Measurements from ENCODE around the gene CLCNKB. TPM values are rescaled to one million over a fixed set of nuclear protein-coding genes. Genes with fewer than 3 reads are reported as not detected.
A peak's percentile ranks its signal among the peaks of the same experiment; 100 is the strongest.

The CLCNKB gene
- total and polyA plus RNA-seq, 2 experiments from 2014 or later = 1.3 to 1.9 TPM

- Histone ChIP-seq H3K4me3 (no peak overlapping the region), H3K4me2 (no peak overlapping the region), H3K27me3 (ENCODE audit: insufficient read depth) (no peaks in the 10 kb centered on the region), H2AFZ (no peak overlapping the region), H3F3A (replicated peaks; ENCODE audit: low read depth) (no peaks in the 10 kb centered on the region), H3K79me2 (replicated peaks; ENCODE audit: insufficient read depth) (no peaks in the 10 kb centered on the region), H3K9me2 (ENCODE audit: insufficient read depth) (no peaks in the 10 kb centered on the region), H3K27ac (ENCODE audit: low read depth) (no peak overlapping the region), H3K4me1 (ENCODE audit: insufficient read depth) (peaks cover 25% of the 10 kb centered on the region), H4K20me1 (replicated peaks; ENCODE audit: insufficient read depth) (no peaks in the 10 kb centered on the region), H3K36me3 (ENCODE audit: insufficient read depth) (no peaks in the 10 kb centered on the region)
- no peak for DNase-seq (ENCODE audit: low spot score)
- Mint-ChIP-seq H3K36me3 (ENCODE audit: low read depth) (no peaks in the 10 kb centered on the region), H3K9me3 (no peaks in the 10 kb centered on the region), H3K27me3 (ENCODE audit: insufficient read depth, low read depth, poor library complexity) (peaks cover 27% of the 10 kb centered on the region), H3K4me1 (peaks cover 52% of the 10 kb centered on the region), H3K27ac (peak overlapping the region; percentile 75; the same call in 1 of the 2 replicates), H3K4me3 (no peak overlapping the region)
- no peak for TF ChIP-seq EZH2 (IDR thresholded peaks at IDR 0.05; ENCODE audit: low read depth, unreplicated experiment)
- no peak for TF ChIP-seq NANOG (IDR thresholded peaks at IDR 0.05; ENCODE audit: borderline replicate concordance)
- TF ChIP-seq REST (IDR thresholded peaks at IDR 0.05; ENCODE audit: unreplicated experiment) = no peak
- TF ChIP-seq CTCF (conservative IDR thresholded peaks at IDR 0.05; ENCODE audit: low read depth in 2 of 2) = no peak
- TF ChIP-seq STAT1 (IDR thresholded peaks at IDR 0.05; ENCODE audit: unreplicated experiment) = no peak
- no peak for TF ChIP-seq ETS1 (IDR thresholded peaks at IDR 0.05)
- no peak for TF ChIP-seq JUNB (IDR thresholded peaks at IDR 0.05; ENCODE audit: unreplicated experiment)
- TF ChIP-seq POLR2AphosphoS5 (IDR thresholded peaks at IDR 0.05; ENCODE audit: low read depth) = no peak
- TF ChIP-seq ZNF331 (CRISPR knock-in tag; IDR thresholded peaks at IDR 0.05; ENCODE audit: low read depth) = no peak
- TF ChIP-seq ZNF114 (CRISPR knock-in tag; IDR thresholded peaks at IDR 0.05) = no peak
- no peak for TF ChIP-seq CREB1 (CRISPR knock-in tag; IDR thresholded peaks at IDR 0.05; ENCODE audit: low read depth)
- no peak for TF ChIP-seq EZH2phosphoT487 (IDR thresholded peaks at IDR 0.05; ENCODE audit: unreplicated experiment)
- no peak for TF ChIP-seq ZNF462 (CRISPR knock-in tag; IDR thresholded peaks at IDR 0.05)
- ATAC-seq = no peak
Observed at GRCh38 chr1:16018749-16019643, 24.6 kb upstream of the CLCNKB start.
